NOMO-1 treated with DMSO at 0.1 percent for 48 hours (cell line): ENCODE measurements around the gene ERVFRD-1.
"Not testable (repeated sequence)": the region's sequence is repeated elsewhere in the genome, so short reads cannot be mapped to it uniquely, and the experiment has no call there.

Experiments
- DNase-seq: peaks from one replicate; lab custom pipeline; 2025; ENCODE audit not compliant: unreplicated experiment; lab: John Stamatoyannopoulos, UW

Gene ERVFRD-1

GRCh38 chr6:11092668-11093375 lies 18.7 kb downstream of the ERVFRD-1 start:
- peak; percentile 62 for DNase-seq

- DNase-seq: peak; percentile 27
These were observed 20.4 kb downstream of the ERVFRD-1 start for GRCh38 chr6:11091141-11091540.

- DNase-seq: no peak
These were observed 21.8 kb downstream of the ERVFRD-1 start for GRCh38 chr6:11089695-11090094.

- DNase-seq: not testable (repeated sequence)
These were observed 24.2 kb downstream of the ERVFRD-1 start for GRCh38 chr6:11087141-11087812.

- DNase-seq: no peak
These were observed 25.6 kb downstream of the ERVFRD-1 start for GRCh38 chr6:11085758-11086435.

GRCh38 chr6:11083956-11084355 lies 27.6 kb downstream of the ERVFRD-1 start:
- DNase-seq: no peak

- DNase-seq: no peak
These were observed 28.0 kb downstream of the ERVFRD-1 start for GRCh38 chr6:11083491-11083890.

- DNase-seq: no peak
These were observed 31.2 kb downstream of the ERVFRD-1 start for GRCh38 chr6:11080296-11080695.

- no peak for DNase-seq
These were observed 33.3 kb downstream of the ERVFRD-1 start for GRCh38 chr6:11078266-11078665.

GRCh38 chr6:11076540-11076939 lies 35.0 kb downstream of the ERVFRD-1 start:
- DNase-seq: no peak

- DNase-seq: no peak
These were observed 39.4 kb downstream of the ERVFRD-1 start for GRCh38 chr6:11072101-11072500.

- no peak for DNase-seq
These were observed 41.8 kb downstream of the ERVFRD-1 start for GRCh38 chr6:11069760-11070159.

GRCh38 chr6:11067348-11067747 lies 44.2 kb downstream of the ERVFRD-1 start:
- DNase-seq: no peak

- no peak for DNase-seq
These were observed 44.8 kb downstream of the ERVFRD-1 start for GRCh38 chr6:11066505-11067347.

- no peak for DNase-seq
These were observed 45.9 kb downstream of the ERVFRD-1 start for GRCh38 chr6:11065436-11066202.

- DNase-seq: no peak
These were observed 46.7 kb downstream of the ERVFRD-1 start for GRCh38 chr6:11064836-11065235.

- no peak for DNase-seq
These were observed 48.8 kb downstream of the ERVFRD-1 start for GRCh38 chr6:11062715-11063114.

- no peak for DNase-seq
These were observed 49.4 kb downstream of the ERVFRD-1 start for GRCh38 chr6:11062083-11062482.

GRCh38 chr6:11058406-11058805 lies 53.1 kb downstream of the ERVFRD-1 start:
- no peak for DNase-seq

- no peak for DNase-seq
These were observed 54.7 kb downstream of the ERVFRD-1 start for GRCh38 chr6:11056871-11057270.
